H1 (cell line): ENCODE results near the gene MAN2C1. TPM values are rescaled to one million over a fixed set of nuclear protein-coding genes. Genes with fewer than 3 reads are reported as not detected.

Experiments used
- CTCF ChIA-PET: fragments of 300-600 bp; sonication (Branson Sonifier 250); formaldehyde crosslinking; loops from one replicate; lab custom pipeline; 2021; ENCODE audit not compliant: partially characterized antibody; lab: Charles Lee
- POLR2A ChIA-PET: fragments of 300-600 bp; sonication (Branson Sonifier 250); formaldehyde crosslinking; loops from one replicate; lab custom pipeline; 2021; ENCODE audit warnings: inconsistent platforms; ENCODE audit not compliant: partially characterized antibody; lab: Charles Lee
- DNase-seq, 2 experiments: peaks; one replicate each; pipeline versions ENCODE4 v3.0.0 to v3.0.0-alpha.2; 2010 to 2022; ENCODE audit warnings: low spot score in 2 of 2, low read depth in 1 of 2, mixed read lengths in 1 of 2
- FAIRE-seq: peaks from 2 replicates; lab custom pipeline; 2011; peaks lifted over from hg19 to GRCh38; lab: Jason Lieb, UNC
- H2AFZ ChIP-seq: 2 replicates; pipeline ENCODE4 v1.8.1; 2012; ENCODE audit warnings: low read length, inconsistent platforms
- H2AK5ac ChIP-seq: 2 replicates; pipeline ENCODE4 v1.6.1; 2013; ENCODE audit warnings: low read depth, low read length
- H2BK120ac ChIP-seq: replicated peaks from 2 replicates; pipeline ENCODE3; 2013; ENCODE audit warnings: low read depth, low read length, inconsistent platforms
- H2BK12ac ChIP-seq: 2 replicates; pipeline ENCODE4 v1.6.1; 2013; ENCODE audit warnings: low read depth, low read length
- H2BK15ac ChIP-seq: 2 replicates; pipeline ENCODE4 v1.6.1; 2013; ENCODE audit warnings: low read length
- H2BK20ac ChIP-seq: 2 replicates; pipeline ENCODE4 v1.6.1; 2013; ENCODE audit warnings: low read length
- H2BK5ac ChIP-seq: 2 replicates; pipeline ENCODE4 v1.6.1; 2013; ENCODE audit warnings: low read depth, low read length
- H3K14ac ChIP-seq: 2 replicates; pipeline ENCODE4 v1.6.1; 2013; ENCODE audit warnings: inconsistent platforms; ENCODE audit not compliant: insufficient read length
- H3K18ac ChIP-seq: 2 replicates; pipeline ENCODE4 v1.6.1; 2013; ENCODE audit warnings: low read length; ENCODE audit errors: extremely low read depth
- H3K23ac ChIP-seq: 2 replicates; pipeline ENCODE4 v1.6.1; 2013; ENCODE audit warnings: inconsistent platforms; ENCODE audit not compliant: insufficient read length
- H3K23me2 ChIP-seq: 2 replicates; pipeline ENCODE4 v1.6.1; 2013; ENCODE audit warnings: low read depth, low read length
- H3K27ac ChIP-seq: 2 replicates; pipeline ENCODE4 v1.6.1; 2011; ENCODE audit warnings: low read depth, low read length, inconsistent platforms
- H3K27me3 ChIP-seq, 4 experiments: replicated peaks in 1 of 4; 1 replicate in 1 of 4; 2 replicates in 3 of 4; pipeline versions ENCODE4 v1.6.1 to v1.8.1; 2011 to 2013; ENCODE audit warnings: low read length in 3 of 4, mild to moderate bottlenecking in 3 of 4, inconsistent platforms in 2 of 4, mixed read lengths in 2 of 4, moderate library complexity in 1 of 4; ENCODE audit not compliant: control insufficient read depth in 3 of 4, insufficient read depth in 3 of 4; ENCODE audit errors: extremely low read depth in 1 of 4
- H3K36me3 ChIP-seq, 4 experiments: 2 replicates each; pipeline versions ENCODE4 v1.6.1 to v1.8.1; 2011 to 2013; ENCODE audit warnings: mild to moderate bottlenecking in 4 of 4, low read length in 3 of 4, moderate library complexity in 2 of 4, control low read depth in 1 of 4, inconsistent platforms in 1 of 4; ENCODE audit not compliant: insufficient read depth in 4 of 4, control insufficient read depth in 2 of 4
- H3K4ac ChIP-seq: replicated peaks from 2 replicates; pipeline ENCODE3; 2013; ENCODE audit warnings: low read length, low read depth, mixed read lengths, inconsistent platforms; ENCODE audit not compliant: insufficient read length
- H3K4me1 ChIP-seq, 4 experiments: replicated peaks in 1 of 4; 1 replicate in 1 of 4; 2 replicates in 3 of 4; pipeline versions ENCODE4 v1.6.1 to v1.8.1; 2011 to 2013; ENCODE audit warnings: low read length in 3 of 4, inconsistent platforms in 2 of 4, mixed read lengths in 1 of 4; ENCODE audit not compliant: insufficient read depth in 4 of 4, control insufficient read depth in 3 of 4
- H3K4me2 ChIP-seq, 2 experiments: 2 replicates each; pipeline versions ENCODE4 v1.6.1 to v1.8.1; 2011 to 2013; ENCODE audit warnings: low read depth in 2 of 2, low read length in 2 of 2, control low read depth in 1 of 2, inconsistent platforms in 1 of 2, mild to moderate bottlenecking in 1 of 2; ENCODE audit not compliant: insufficient read depth in 1 of 2
- H3K4me3 ChIP-seq, 4 experiments: fragments of 200-600, 300-600 bp in 1 of 4; sonication (generic), shearing (Covaris generic), sonication (Bioruptor Twin) in 1 of 4; 2 replicates each; pipeline versions ENCODE4 v1.5.1 to v1.8.1; 2011 to 2016; ENCODE audit warnings: low read length in 4 of 4, low read depth in 3 of 4, control low read depth in 2 of 4, inconsistent platforms in 2 of 4, mild to moderate bottlenecking in 2 of 4, mixed read lengths in 1 of 4, moderate library complexity in 1 of 4; ENCODE audit not compliant: insufficient read depth in 2 of 4; ENCODE audit errors: extremely low read depth in 1 of 4
- H3K56ac ChIP-seq: replicated peaks from 2 replicates; pipeline ENCODE3; 2013; ENCODE audit warnings: low read depth, mild to moderate bottlenecking, mixed read lengths, low read length, inconsistent platforms; ENCODE audit not compliant: insufficient read length
- H3K79me1 ChIP-seq: 2 replicates; pipeline ENCODE4 v1.6.1; 2013; ENCODE audit warnings: low read depth, low read length, control low read depth
- H3K79me2 ChIP-seq, 2 experiments: 2 replicates each; pipeline versions ENCODE4 v1.6.1 to v1.8.1; 2012 to 2013; ENCODE audit warnings: low read length in 2 of 2, mild to moderate bottlenecking in 2 of 2, inconsistent platforms in 1 of 2; ENCODE audit not compliant: insufficient read depth in 2 of 2, control insufficient read depth in 1 of 2
- H3K9ac ChIP-seq, 4 experiments: replicated peaks in 1 of 4; 1 replicate in 1 of 4; 2 replicates in 3 of 4; pipeline versions ENCODE4 v1.6.1 to v1.8.1; 2011 to 2013; ENCODE audit warnings: low read depth in 3 of 4, low read length in 3 of 4, control low read depth in 2 of 4, mild to moderate bottlenecking in 2 of 4, moderate library complexity in 2 of 4, inconsistent platforms in 1 of 4; ENCODE audit errors: extremely low read depth in 1 of 4
- H3K9me3 ChIP-seq, 2 experiments: 2 replicates each; pipeline versions ENCODE4 v1.6.1 to v1.8.1; 2012 to 2013; ENCODE audit warnings: mild to moderate bottlenecking in 2 of 2, moderate library complexity in 2 of 2, control low read depth in 1 of 2, inconsistent platforms in 1 of 2, low read depth in 1 of 2, low read length in 1 of 2, mixed read lengths in 1 of 2; ENCODE audit not compliant: insufficient read depth in 2 of 2
- H4K20me1 ChIP-seq, 2 experiments: replicated peaks in 1 of 2; 2 replicates each; pipeline versions ENCODE3 to v1.8.1; 2011 to 2013; ENCODE audit warnings: inconsistent platforms in 2 of 2, low read length in 2 of 2, mild to moderate bottlenecking in 1 of 2; ENCODE audit not compliant: insufficient read depth in 2 of 2, control insufficient read depth in 1 of 2
- H4K5ac ChIP-seq: 2 replicates; pipeline ENCODE4 v1.6.1; 2013; ENCODE audit warnings: low read length, low read depth, mixed read lengths, inconsistent platforms; ENCODE audit not compliant: insufficient read length
- H4K8ac ChIP-seq: 2 replicates; pipeline ENCODE4 v1.8.0; 2013; ENCODE audit warnings: mild to moderate bottlenecking, moderate library complexity, low read length, inconsistent platforms; ENCODE audit not compliant: insufficient read depth; ENCODE audit errors: extremely low read depth
- H4K91ac ChIP-seq: replicated peaks from 2 replicates; pipeline ENCODE3; 2013; ENCODE audit warnings: low read length, mixed read lengths, inconsistent platforms; ENCODE audit not compliant: insufficient read length
- ASH2L ChIP-seq: fragments of 200-600, 300-600 bp; sonication (generic); IDR thresholded peaks from one replicate; pipeline ENCODE4 v1.7.1; 2017; ENCODE audit warnings: low read length
- BACH1 ChIP-seq: IDR thresholded peaks from 2 replicates; pipeline ENCODE4 v1.6.1; 2012; ENCODE audit warnings: low read length, improper control_type of control experiment
- CBX5 ChIP-seq: fragments of 300-800, 300-1000 bp; sonication (generic); IDR thresholded peaks from 2 replicates; pipeline ENCODE4 v1.7.1; 2016; ENCODE audit warnings: antibody characterized with exemption, low read length, low read depth
- CHD1 ChIP-seq: IDR thresholded peaks from 2 replicates; pipeline ENCODE4 v1.6.1; 2012; ENCODE audit warnings: low read depth, low read length, improper control_type of control experiment
- CTBP2 ChIP-seq: IDR thresholded peaks from 2 replicates; pipeline ENCODE4 v1.7.0; 2011; ENCODE audit warnings: borderline replicate concordance, mild to moderate bottlenecking, moderate library complexity, mixed read lengths, low read length; ENCODE audit not compliant: insufficient read depth, insufficient read length
- CTCF ChIP-seq, 3 experiments: IDR thresholded peaks; 1 replicate in 2 of 3; 2 replicates in 1 of 3; pipeline versions ENCODE4 v1.5.1 to v1.6.1; 2011; ENCODE audit warnings: low read length in 3 of 3, mild to moderate bottlenecking in 3 of 3, inconsistent platforms in 2 of 3, low read depth in 1 of 3, moderate library complexity in 1 of 3; ENCODE audit not compliant: insufficient read depth in 1 of 3; ENCODE audit errors: control extremely low read depth in 1 of 3
- EGR1 ChIP-seq: IDR thresholded peaks from 2 replicates; pipeline ENCODE4 v1.6.1; 2011; ENCODE audit warnings: low read depth, low read length, borderline replicate concordance
- JUND ChIP-seq: IDR thresholded peaks from 2 replicates; pipeline ENCODE4 v1.6.1; 2011; ENCODE audit warnings: mild to moderate bottlenecking, improper control_type of control experiment, low read length
- KDM5A ChIP-seq: fragments of 200-600 bp; IDR thresholded peaks from 2 replicates; pipeline ENCODE4 v1.7.1; 2012; ENCODE audit warnings: mild to moderate bottlenecking, low read length, inconsistent platforms, mixed read lengths
- RAD21 ChIP-seq, 2 experiments: IDR thresholded peaks in 1 of 2; conservative IDR thresholded peaks in 1 of 2; 2 replicates each; pipeline ENCODE4 v1.6.1; 2011; ENCODE audit warnings: low read depth in 2 of 2, low read length in 2 of 2, improper control_type of control experiment in 1 of 2, inconsistent platforms in 1 of 2, mild to moderate bottlenecking in 1 of 2, moderate library complexity in 1 of 2
- ZNF274 ChIP-seq: IDR thresholded peaks from 2 replicates; pipeline ENCODE4 v1.7.0; 2012; ENCODE audit warnings: low read length, borderline replicate concordance; ENCODE audit errors: extremely low read depth
- WGBS, 2 experiments: shearing (Covaris generic) in 1 of 2; methylation state at CpG; one replicate each; pipeline versions ENCODE4 v1.1.6 to v1.1.7; 2013 to 2015; ENCODE audit warnings: low lambda C conversion rate in 2 of 2, mixed read lengths in 2 of 2, inconsistent platforms in 1 of 2, low coverage in 1 of 2, missing lambda C conversion rate in 1 of 2; ENCODE audit not compliant: insufficient replicate concordance in 2 of 2, insufficient coverage in 1 of 2, insufficient read length in 1 of 2; ENCODE audit errors: extremely low coverage in 1 of 2, missing lambda C conversion rate in 1 of 2; 5-methylcytosine and 5-hydroxymethylcytosine counted together
- polyA plus RNA-seq, 7 experiments: library from polyadenylated mRNA; depleted of rRNA in 3 of 7; stranded (reverse) in 5 of 7; unstranded in 2 of 7; fragments of >200 nt in 5 of 7; fragments of 200-250 nt in 2 of 7; gene quantifications; 1 replicate in 5 of 7; 2 replicates in 1 of 7; 4 replicates in 1 of 7; pipeline versions ENCODE4 v1.2.1 to v1.2.3, GENCODE V29; 2011 to 2013; ENCODE audit warnings: missing spikeins in 2 of 7, mixed read lengths in 2 of 7
- total RNA-seq: library from RNA; stranded (reverse); fragmentation: NEBNext Ultra II Directional; extraction: Animal tissue kit (Norgen Biotek cat#: 25700); gene quantifications from 2 replicates; pipeline ENCODE4 v1.2.1, GENCODE V29; 2021

Gene MAN2C1
- total and polyA plus RNA-seq, 2 of the 8 experiments (the other 6 are each of a cell fraction or from before 2014, with no cell fraction given): 56.3 to 88.9 TPM

- no peak overlapping the region for H3K56ac ChIP-seq
- H4K91ac ChIP-seq: no peak overlapping the region
- no peak for FAIRE-seq
- DNase-seq: no peak
- no peak overlapping the region for H4K5ac ChIP-seq
- H3K27ac ChIP-seq: no peak overlapping the region
- no peak overlapping the region for H2BK20ac ChIP-seq
- H3K14ac ChIP-seq: no peak overlapping the region
- ChIA-PET POLR2A (interaction anchor here (1.9 kb wide), 1 partner anchor 9 kb away, joined by 8 read pairs; the partner anchor contains the start of gene COMMD4), CTCF (interaction anchor here (0.6 to 2.4 kb wide), 5 partner anchors 19 to 352 kb away, joined by 3 to 12 read pairs (median 3); no protein-coding TSS in a partner anchor)
- H3K36me3 ChIP-seq: no peaks in the 10 kb centered on the region
- H3K9me3 ChIP-seq: peaks cover 0 to 2% of the 10 kb centered on the region in 2 experiments; a peak in 1 of 4 replicates
- no peaks in the 10 kb centered on the region for H3K23me2 ChIP-seq
- H2BK12ac ChIP-seq: no peak overlapping the region
- WGBS, 2 experiments: 88% methylated on average over 4 of the region's 4 CpGs; no CpG with 5 or more reads in 1 of the 2 experiments
- H2BK120ac ChIP-seq: no peak overlapping the region
- no peak overlapping the region for H3K4me3 ChIP-seq
- H3K4me1 ChIP-seq: no peaks in the 10 kb centered on the region
- no peak overlapping the region for H2BK15ac ChIP-seq
- H3K18ac ChIP-seq: no peak overlapping the region
- no peak overlapping the region for H3K23ac ChIP-seq
- no peak overlapping the region for H2BK5ac ChIP-seq
- no peaks in the 10 kb centered on the region for H3K27me3 ChIP-seq
- H2AK5ac ChIP-seq: no peak overlapping the region
- H3K4me2 ChIP-seq: no peak overlapping the region
- no peak overlapping the region for H4K8ac ChIP-seq
- no peaks in the 10 kb centered on the region for H4K20me1 ChIP-seq
- H3K4ac ChIP-seq: no peak overlapping the region
- H3K79me2 ChIP-seq: no peaks in the 10 kb centered on the region
- no peak overlapping the region for H3K9ac ChIP-seq
- no peak overlapping the region for H2AFZ ChIP-seq
- no peaks in the 10 kb centered on the region for H3K79me1 ChIP-seq
- TF ChIP-seq CBX5 (no peak), BACH1 (no peak), CHD1 (no peak), CTBP2 (no peak), KDM5A (no peak), EGR1 (no peak), RAD21 (IDR thresholded peaks at IDR 0.05 in 1 of 2, conservative IDR thresholded peaks at IDR 0.05 in 1 of 2; ENCODE audit: low read depth in 2 of 2, low read length in 2 of 2) (no peak), ASH2L (no peak), CTCF (IDR thresholded peaks at IDR 0.05; ENCODE audit: control extremely low read depth in 1 of 3, insufficient read depth in 1 of 3, low read depth in 1 of 3, low read length in 3 of 3) (peak; percentile 25 to 47 (median 27); a peak in 2 of 4 replicates), JUND (no peak), ZNF274 (no peak)
Measured at GRCh38 chr15:75327005-75327404, 41.4 kb downstream of the MAN2C1 start.
